IMR-90 (cell line): Measurements from ENCODE around the gene USP28. TPM values are rescaled to one million over a fixed set of nuclear protein-coding genes. Genes with fewer than 3 reads are reported as not detected.

Experiments
- ATAC-seq: fragments of 200-7000 bp; cut with Tn5 transposase; 2 replicates; pipeline ENCODE4 v1.9.1; 2020; ENCODE audit warnings: low read depth, mild to moderate bottlenecking, moderate library complexity
- BruUV-seq: library from RNA; stranded (reverse); fragments of 400-500 nt; replicated peaks from 2 replicates; lab custom pipeline; 2021; lab: Mats Ljungman, UMichigan
- CTCF ChIA-PET: fragments of 300-600 bp; formaldehyde crosslinking; extraction: SDS; loops from one replicate; lab custom pipeline; 2021; ENCODE audit warnings: antibody characterized with exemption; lab: Yijun Ruan, JAX
- POLR2A ChIA-PET: fragments of 300-600 bp; sonication (Branson Sonifier 250); formaldehyde crosslinking; loops from one replicate; lab custom pipeline; 2022; ENCODE audit warnings: antibody characterized with exemption; ENCODE audit not compliant: unreplicated experiment; lab: Charles Lee
- DNase-seq: peaks from one replicate; pipeline ENCODE4 v3.0.0; 2013
- H2AFZ ChIP-seq: replicated peaks from 2 replicates; pipeline ENCODE3; 2013; ENCODE audit warnings: low read length, mild to moderate bottlenecking; ENCODE audit not compliant: poor library complexity
- H2AK5ac ChIP-seq: 2 replicates; pipeline ENCODE4 v1.6.1; 2013; ENCODE audit warnings: low read depth, low read length, inconsistent platforms
- H2AK9ac ChIP-seq: replicated peaks from 2 replicates; pipeline ENCODE3; 2013; ENCODE audit warnings: mild to moderate bottlenecking, low read depth, low read length, moderate library complexity; ENCODE audit not compliant: poor library complexity
- H2BK120ac ChIP-seq: 2 replicates; pipeline ENCODE4 v1.6.1; 2013; ENCODE audit warnings: low read depth, low read length, inconsistent platforms
- H2BK15ac ChIP-seq: 3 replicates; pipeline ENCODE4 v1.6.1; 2013; ENCODE audit warnings: low read depth, low read length, inconsistent platforms
- H2BK20ac ChIP-seq: 2 replicates; pipeline ENCODE4 v1.6.1; 2013; ENCODE audit warnings: low read depth, mild to moderate bottlenecking, inconsistent platforms, low read length, moderate library complexity
- H2BK5ac ChIP-seq: 2 replicates; pipeline ENCODE4 v1.6.1; 2013; ENCODE audit warnings: mild to moderate bottlenecking, low read depth, low read length, inconsistent platforms; ENCODE audit not compliant: poor library complexity, severe bottlenecking
- H3K14ac ChIP-seq: replicated peaks from 2 replicates; pipeline ENCODE4 v1.6.1; 2013; ENCODE audit warnings: low read depth, low read length, inconsistent platforms
- H3K18ac ChIP-seq: 2 replicates; pipeline ENCODE4 v1.6.1; 2013; ENCODE audit warnings: low read depth, low read length, control low read depth
- H3K23ac ChIP-seq: 2 replicates; pipeline ENCODE4 v1.6.1; 2013; ENCODE audit warnings: low read depth, low read length, inconsistent platforms
- H3K27ac ChIP-seq: 2 replicates; pipeline ENCODE4 v1.5.1; 2013; ENCODE audit warnings: mild to moderate bottlenecking, control low read depth, low read length; ENCODE audit not compliant: insufficient read depth
- H3K27me3 ChIP-seq: 2 replicates; pipeline ENCODE4 v1.6.1; 2013; ENCODE audit warnings: low read length; ENCODE audit not compliant: control insufficient read depth, insufficient read depth
- H3K36me3 ChIP-seq: 2 replicates; pipeline ENCODE4 v1.6.1; 2013; ENCODE audit warnings: low read length, mixed read lengths; ENCODE audit not compliant: control insufficient read depth, insufficient read depth
- H3K4ac ChIP-seq: 2 replicates; pipeline ENCODE4 v1.6.1; 2013; ENCODE audit warnings: low read depth, low read length, inconsistent platforms
- H3K4me1 ChIP-seq: 2 replicates; pipeline ENCODE4 v1.6.1; 2013; ENCODE audit warnings: low read length, mixed read lengths; ENCODE audit not compliant: control insufficient read depth, insufficient read depth
- H3K4me2 ChIP-seq: 2 replicates; pipeline ENCODE4 v1.6.1; 2013; ENCODE audit warnings: low read depth, mild to moderate bottlenecking, control low read depth, low read length, moderate library complexity
- H3K4me3 ChIP-seq: 2 replicates; pipeline ENCODE4 v1.5.1; 2013; ENCODE audit warnings: low read depth, mild to moderate bottlenecking, control low read depth, low read length, moderate library complexity; ENCODE audit not compliant: insufficient read depth
- H3K56ac ChIP-seq: 2 replicates; pipeline ENCODE4 v1.6.1; 2013; ENCODE audit warnings: low read length, inconsistent platforms; ENCODE audit not compliant: insufficient read depth; ENCODE audit errors: extremely low read depth
- H3K79me1 ChIP-seq, 2 experiments: 2 replicates each; pipeline ENCODE4 v1.6.1; 2013; ENCODE audit warnings: low read length in 2 of 2, inconsistent platforms in 1 of 2, low read depth in 1 of 2
- H3K9ac ChIP-seq: 2 replicates; pipeline ENCODE4 v1.6.1; 2013; ENCODE audit warnings: low read depth, low read length, control low read depth
- H3K9me1 ChIP-seq: 2 replicates; pipeline ENCODE4 v1.6.1; 2013; ENCODE audit warnings: low read length, inconsistent platforms; ENCODE audit not compliant: insufficient read depth
- H3K9me3 ChIP-seq: 2 replicates; pipeline ENCODE4 v1.6.1; 2013; ENCODE audit warnings: low read length; ENCODE audit not compliant: control insufficient read depth, insufficient read depth
- H4K20me1 ChIP-seq: 2 replicates; pipeline ENCODE4 v1.6.1; 2013; ENCODE audit warnings: low read length, inconsistent platforms; ENCODE audit not compliant: insufficient read depth
- H4K5ac ChIP-seq: 2 replicates; pipeline ENCODE4 v1.6.1; 2013; ENCODE audit warnings: mild to moderate bottlenecking, low read depth, low read length, control low read depth
- H4K8ac ChIP-seq, 2 experiments: 2 replicates each; pipeline ENCODE4 v1.6.1; 2013; ENCODE audit warnings: low read depth in 2 of 2, low read length in 2 of 2, control low read depth in 1 of 2, inconsistent platforms in 1 of 2
- H4K91ac ChIP-seq: 2 replicates; pipeline ENCODE4 v1.6.1; 2013; ENCODE audit warnings: low read depth, low read length, inconsistent platforms; ENCODE audit not compliant: insufficient read depth
- BHLHE40 ChIP-seq: fragments of 150-350 bp; IDR thresholded peaks from 2 replicates; pipeline ENCODE4 v1.6.1; 2016; ENCODE audit warnings: mild to moderate bottlenecking, low read depth, low read length
- CEBPB ChIP-seq: IDR thresholded peaks from 2 replicates; pipeline ENCODE4 v1.6.1; 2012; ENCODE audit warnings: low read depth, low read length, improper control_type of control experiment
- CHD1 ChIP-seq: IDR thresholded peaks from 2 replicates; pipeline ENCODE4 v1.6.1; 2012; ENCODE audit warnings: low read depth, low read length, improper control_type of control experiment
- MAZ ChIP-seq: IDR thresholded peaks from 2 replicates; pipeline ENCODE4 v1.6.1; 2012; ENCODE audit warnings: low read depth, mild to moderate bottlenecking, low read length, improper control_type of control experiment, moderate library complexity, borderline replicate concordance
- MXI1 ChIP-seq: IDR thresholded peaks from 2 replicates; pipeline ENCODE4 v1.6.1; 2012; ENCODE audit warnings: low read depth, mild to moderate bottlenecking, low read length, moderate library complexity, borderline replicate concordance
- NFE2L2 ChIP-seq: fragments of 150-350 bp; IDR thresholded peaks from 2 replicates; pipeline ENCODE4 v1.6.1; 2016; ENCODE audit warnings: low read depth, mild to moderate bottlenecking, low read length
- POLR2A ChIP-seq: IDR thresholded peaks from 2 replicates; pipeline ENCODE4 v1.6.1; 2012; ENCODE audit warnings: mild to moderate bottlenecking, low read depth, low read length
- SMC3 ChIP-seq: fragments of 150-350 bp; IDR thresholded peaks from 2 replicates; pipeline ENCODE4 v1.6.1; 2016; ENCODE audit warnings: low read depth, mild to moderate bottlenecking, antibody characterized with exemption, low read length, moderate library complexity
- WGBS, 2 experiments: methylation state at CpG; one replicate each; pipeline versions ENCODE4 v1.1.5 to v1.1.7; 2013; ENCODE audit warnings: missing lambda C conversion rate in 2 of 2; ENCODE audit not compliant: insufficient read length in 1 of 2; ENCODE audit errors: extremely low coverage in 2 of 2; 5-methylcytosine and 5-hydroxymethylcytosine counted together
- dilution Hi-C: fragments of 300-500 bp; cut with HindIII; formaldehyde crosslinking; loops from one replicate; pipeline ENCODE4 v1.14.3; 2018; ENCODE audit warnings: low sequenced_read_pairs; ENCODE audit not compliant: unreplicated experiment
- in situ Hi-C: fragments of 300-500 bp; cut with MboI; formaldehyde crosslinking; loops from 3 replicates; pipeline ENCODE4 v1.14.3; 2019; ENCODE audit warnings: low sequenced_read_pairs, inconsistent platforms, mixed read lengths
- intact Hi-C: fragments of 100-400 bp; cut with micrococcal nuclease; formaldehyde crosslinking; loops from 2 replicates; pipeline ENCODE4 v1.10.0; 2022
- microRNA-seq, 2 experiments: library from miRNA; stranded (forward) in 1 of 2; unstranded in 1 of 2; fragments of 10-50 nt in 1 of 2; fragments of <30 nt in 1 of 2; gene quantifications in 1 of 2; microRNA quantifications in 1 of 2; one replicate each; pipeline versions ENCODE3 to v1.1.0; 2013 to 2020; ENCODE audit not compliant: insufficient read depth in 1 of 2, insufficient read length in 1 of 2, unreplicated experiment in 1 of 2
- polyA plus RNA-seq, 3 experiments: library from polyadenylated mRNA; depleted of rRNA; stranded (reverse); fragments of >200 nt; gene quantifications; 2 replicates each; pipeline ENCODE4 v1.2.3, GENCODE V29; 2012; ENCODE audit warnings: low replicate concordance in 1 of 3
- small RNA-seq, 5 experiments: library from RNA; depleted of rRNA; stranded (forward); fragments of <200 nt; gene quantifications; one replicate each; pipeline ENCODE3, GENCODE V24; 2012
- total RNA-seq: library from RNA; depleted of rRNA; stranded (reverse); fragments of >200 nt; gene quantifications from 2 replicates; pipeline ENCODE4 v1.2.3, GENCODE V29; 2012; rRNA removed

The USP28 gene
- total and polyA plus RNA-seq, 2 of the 4 experiments (the other 2 are of a cell fraction), result 17.0 to 36.0 TPM

GRCh38 chr11:113752932-113753331, 122.4 kb downstream of the USP28 start:
- H3K9ac ChIP-seq, result no peak overlapping the region

More at GRCh38 chr11:113752932-113753331, 122.4 kb downstream of the USP28 start:
- Histone ChIP-seq H2AFZ (no peak overlapping the region), H3K27ac (no peak overlapping the region), H3K36me3 (peaks cover 21% of the 10 kb centered on the region), H4K20me1 (no peaks in the 10 kb centered on the region), H2BK15ac (no peak overlapping the region), H3K14ac (no peak overlapping the region), H2AK5ac (no peak overlapping the region), H3K79me1 (peaks cover 0 to 3% of the 10 kb centered on the region in 2 experiments; a peak in 1 of 4 replicates), H3K4me1 (no peaks in the 10 kb centered on the region), H3K27me3 (no peaks in the 10 kb centered on the region), H3K56ac (no peak overlapping the region), H3K18ac (no peak overlapping the region), H3K9me1 (no peaks in the 10 kb centered on the region), H4K91ac (no peak overlapping the region), H3K4ac (no peak overlapping the region), H3K23ac (no peak overlapping the region), H4K8ac (no peak overlapping the region), H4K5ac (no peak overlapping the region), H2BK20ac (no peak overlapping the region), H3K9me3 (no peaks in the 10 kb centered on the region), H2BK5ac (no peak overlapping the region), H3K4me2 (no peak overlapping the region), H2AK9ac (no peak overlapping the region), H3K4me3 (no peak overlapping the region), H2BK120ac (no peak overlapping the region)
- TF ChIP-seq CEBPB (peak; percentile 15; the same call in 1 of the 2 replicates), NFE2L2 (no peak), CHD1 (no peak), MAZ (no peak), BHLHE40 (no peak), MXI1 (no peak), SMC3 (no peak), POLR2A (no peak)
- no TSS peak for BruUV-seq
- CTCF ChIA-PET, result no interaction called here
- in situ Hi-C loops, result no loop called here
- no CpG with 5 or more reads among the region's 3 CpGs for WGBS, 2 experiments
- ATAC-seq (no peak), DNase-seq (no peak)
- intact Hi-C loops, result no loop called here
- POLR2A ChIA-PET, result no interaction called here
- dilution Hi-C loops, result no loop called here

Small RNA genes lying within 50 kb of the gene (microRNA-seq; reads per million reads assigned to microRNA genes)
- not detected for gene LRRC37A13P (ENCODE audit: insufficient read depth, insufficient read length)
- gene RNU6-1107P (ENCODE audit: insufficient read depth, insufficient read length), result not detected
- not detected for gene RPS29P19 (ENCODE audit: insufficient read depth, insufficient read length)

Small RNA genes lying within 50 kb of the gene (small RNA-seq; reads per million reads assigned to genes)
- 0 reads per million in 5 experiments for gene LRRC37A13P
- 0 reads per million in 5 experiments for gene RNU6-1107P
- gene RPS29P19, result 0 reads per million in 5 experiments

Other genes with a start within 250 kb of the USP28 start
- gene TMPRSS5, start 169.3 kb downstream of the USP28 start, total RNA-seq, result under 0.01 TPM in 1 of 2 replicates, not detected in the other
- gene TMPRSS5, start 169.3 kb downstream of the USP28 start, polyA plus RNA-seq (2012; rRNA removed), result 0.07 and 0.24 TPM in 2 replicates
- 30.6 and 33.3 TPM in 2 replicates for gene ZW10, start 101.9 kb downstream of the USP28 start, total RNA-seq
- 8.0 and 10.3 TPM in 2 replicates for gene ZW10, start 101.9 kb downstream of the USP28 start, polyA plus RNA-seq (2012; rRNA removed)
- gene CLDN25, start 95.8 kb downstream of the USP28 start, total RNA-seq, result not detected in 2 replicates
- not detected in 2 replicates for gene CLDN25, start 95.8 kb downstream of the USP28 start, polyA plus RNA-seq (2012; rRNA removed)
- not detected in 2 replicates for gene HTR3B, start 29.2 kb upstream of the USP28 start, total RNA-seq
- gene HTR3B, start 29.2 kb upstream of the USP28 start, polyA plus RNA-seq (2012; rRNA removed), result not detected in 2 replicates
- not detected in 2 replicates for gene HTR3A, start 99.5 kb upstream of the USP28 start, total RNA-seq
- gene HTR3A, start 99.5 kb upstream of the USP28 start, polyA plus RNA-seq (2012; rRNA removed), result not detected in 2 replicates
- gene ZBTB16, start 184.1 kb upstream of the USP28 start, total RNA-seq, result not detected in 2 replicates
- gene ZBTB16, start 184.1 kb upstream of the USP28 start, polyA plus RNA-seq (2012; rRNA removed), result not detected in 2 replicates